WERI-Rb-1 (cell line): ENCODE data around the gene ANLN.
"Not testable (repeated sequence)": the region's sequence is repeated elsewhere in the genome, so short reads cannot be mapped to it uniquely, and the experiment has no call there.

ENCODE experiments used
- DNase-seq: peaks from one replicate; pipeline ENCODE4 v3.0.0-alpha.2; 2020
- H3K27ac ChIP-seq: fragments of 250-450 bp; sonication (Bioruptor Pico); 2 replicates; pipeline ENCODE4 v1.5.1; 2020; ENCODE audit warnings: mild to moderate bottlenecking, moderate library complexity
- H3K27me3 ChIP-seq: fragments of 250-450 bp; sonication (Bioruptor Pico); 2 replicates; pipeline ENCODE4 v1.5.1; 2021; ENCODE audit warnings: mild to moderate bottlenecking, low read depth, moderate library complexity; ENCODE audit not compliant: insufficient read depth, severe bottlenecking
- H3K36me3 ChIP-seq: fragments of 250-450 bp; sonication (Bioruptor Pico); 2 replicates; pipeline ENCODE4 v1.5.1; 2020; ENCODE audit warnings: mild to moderate bottlenecking, moderate library complexity
- H3K4me3 ChIP-seq: 2 replicates; pipeline ENCODE4 v1.5.1; 2011; ENCODE audit warnings: low read depth, mild to moderate bottlenecking, control low read depth, low read length
- H3K9me3 ChIP-seq: fragments of 250-450 bp; sonication (Bioruptor Pico); 2 replicates; pipeline ENCODE4 v1.5.1; 2021; ENCODE audit warnings: mild to moderate bottlenecking, moderate library complexity; ENCODE audit not compliant: severe bottlenecking
- CTCF ChIP-seq: IDR thresholded peaks from 2 replicates; pipeline ENCODE4 v1.5.1; 2011; ENCODE audit warnings: low read depth, mild to moderate bottlenecking, control low read depth, inconsistent platforms, low read length

Gene ANLN

GRCh38 chr7:36496576-36496975 is 106.9 kb downstream of the ANLN start:
- H3K27me3 ChIP-seq, result no peaks in the 10 kb centered on the region
- H3K27ac ChIP-seq, result no peak overlapping the region
- no peak overlapping the region for H3K4me3 ChIP-seq
- TF ChIP-seq CTCF, result no peak
- DNase-seq, result no peak
- H3K36me3 ChIP-seq, result no peaks in the 10 kb centered on the region
- no peaks in the 10 kb centered on the region for H3K9me3 ChIP-seq

- not testable (repeated sequence) for H3K27me3 ChIP-seq, H3K9me3 ChIP-seq, H3K4me3 ChIP-seq, H3K36me3 ChIP-seq, DNase-seq, H3K27ac ChIP-seq
These were observed 107.5 kb downstream of the ANLN start for GRCh38 chr7:36497176-36497575.

GRCh38 chr7:36497775-36498174 is 108.1 kb downstream of the ANLN start:
- Histone ChIP-seq H3K9me3 (no peaks in the 10 kb centered on the region), H3K4me3 (no peak overlapping the region), H3K27me3 (no peaks in the 10 kb centered on the region), H3K36me3 (no peaks in the 10 kb centered on the region), H3K27ac (no peak overlapping the region)
- DNase-seq, result no peak
- no peak for TF ChIP-seq CTCF
